HEK293T (cell line): ENCODE data around the gene LAMA3.

Source experiments
- CTCF ChIA-PET: fragments of 350-600 bp; formaldehyde crosslinking; extraction: SDS; loops from one replicate; lab custom pipeline; 2021; ENCODE audit warnings: antibody characterized with exemption, inconsistent platforms; lab: Yijun Ruan, JAX
- POLR2A ChIA-PET: fragments of 350-600 bp; formaldehyde crosslinking; extraction: SDS; loops from one replicate; lab custom pipeline; 2020; ENCODE audit warnings: antibody characterized with exemption, inconsistent platforms; lab: Yijun Ruan, JAX
- DNase-seq: peaks from one replicate; pipeline ENCODE4 v3.0.0; 2012; ENCODE audit warnings: mixed read lengths; ENCODE audit errors: extremely low spot score
- ARNT ChIP-seq: fragments of 450-650 bp; IDR thresholded peaks from 2 replicates; pipeline ENCODE4 v1.6.1; 2017; ENCODE audit warnings: mild to moderate bottlenecking
- BHLHE40 ChIP-seq: fragments of 450-650 bp; IDR thresholded peaks from 2 replicates; pipeline ENCODE4 v1.6.1; 2016; ENCODE audit warnings: mild to moderate bottlenecking, moderate library complexity, borderline replicate concordance
- CTBP1 ChIP-seq: fragments of 450-650 bp; IDR thresholded peaks from 2 replicates; pipeline ENCODE4 v1.6.1; 2016; ENCODE audit warnings: borderline replicate concordance
- ELF4 ChIP-seq: fragments of 450-650 bp; IDR thresholded peaks from 2 replicates; pipeline ENCODE4 v1.6.1; 2017; ENCODE audit warnings: antibody characterized with exemption
- FOXA1 ChIP-seq: fragments of 450-650 bp; IDR thresholded peaks from 2 replicates; pipeline ENCODE4 v1.6.1; 2016; ENCODE audit warnings: mild to moderate bottlenecking
- FOXK2 ChIP-seq: fragments of 450-650 bp; IDR thresholded peaks from 2 replicates; pipeline ENCODE4 v1.6.1; 2016; ENCODE audit warnings: mild to moderate bottlenecking
- FOXM1 ChIP-seq: fragments of 450-650 bp; IDR thresholded peaks from 2 replicates; pipeline ENCODE4 v1.6.1; 2017; ENCODE audit warnings: mild to moderate bottlenecking, borderline replicate concordance
- HDGF ChIP-seq: fragments of 450-650 bp; IDR thresholded peaks from 2 replicates; pipeline ENCODE4 v1.6.1; 2017; ENCODE audit warnings: antibody characterized with exemption, borderline replicate concordance
- L3MBTL2 ChIP-seq: fragments of 450-650 bp; conservative IDR thresholded peaks from 2 replicates; pipeline ENCODE4 v1.6.1; 2016; ENCODE audit warnings: mild to moderate bottlenecking
- LEF1 ChIP-seq: fragments of 450-650 bp; IDR thresholded peaks from 2 replicates; pipeline ENCODE4 v1.6.1; 2017; ENCODE audit warnings: mild to moderate bottlenecking, borderline replicate concordance
- NFRKB ChIP-seq: fragments of 450-650 bp; IDR thresholded peaks from 2 replicates; pipeline ENCODE4 v1.6.1; 2016; ENCODE audit warnings: mild to moderate bottlenecking, moderate library complexity
- PKNOX1 ChIP-seq: fragments of 450-650 bp; IDR thresholded peaks from 2 replicates; pipeline ENCODE4 v1.6.1; 2016
- SP1 ChIP-seq: fragments of 450-650 bp; IDR thresholded peaks from 2 replicates; pipeline ENCODE4 v1.6.1; 2017
- SUZ12 ChIP-seq: fragments of 450-650 bp; IDR thresholded peaks from 2 replicates; pipeline ENCODE4 v1.6.1; 2016; ENCODE audit warnings: mild to moderate bottlenecking
- TARDBP ChIP-seq: fragments of 450-650 bp; IDR thresholded peaks from 2 replicates; pipeline ENCODE4 v1.6.1; 2016
- ZNF384 ChIP-seq: fragments of 450-650 bp; IDR thresholded peaks from 2 replicates; pipeline ENCODE4 v1.6.1; 2016

Gene LAMA3

GRCh38 chr18:23701017-23701416 is 11.8 kb downstream of the LAMA3 start:
- TF ChIP-seq FOXM1 (no peak), SP1 (no peak), CTBP1 (no peak), ARNT (no peak), HDGF (no peak), TARDBP (no peak), FOXK2 (no peak), SUZ12 (no peak), LEF1 (no peak), BHLHE40 (no peak)
- DNase-seq = no peak
- ChIA-PET CTCF (interaction anchor here (0.5 kb wide), 1 partner anchor 83 kb away, joined by 5 read pairs; no protein-coding TSS in a partner anchor), POLR2A (no interaction called here)

DNA sequence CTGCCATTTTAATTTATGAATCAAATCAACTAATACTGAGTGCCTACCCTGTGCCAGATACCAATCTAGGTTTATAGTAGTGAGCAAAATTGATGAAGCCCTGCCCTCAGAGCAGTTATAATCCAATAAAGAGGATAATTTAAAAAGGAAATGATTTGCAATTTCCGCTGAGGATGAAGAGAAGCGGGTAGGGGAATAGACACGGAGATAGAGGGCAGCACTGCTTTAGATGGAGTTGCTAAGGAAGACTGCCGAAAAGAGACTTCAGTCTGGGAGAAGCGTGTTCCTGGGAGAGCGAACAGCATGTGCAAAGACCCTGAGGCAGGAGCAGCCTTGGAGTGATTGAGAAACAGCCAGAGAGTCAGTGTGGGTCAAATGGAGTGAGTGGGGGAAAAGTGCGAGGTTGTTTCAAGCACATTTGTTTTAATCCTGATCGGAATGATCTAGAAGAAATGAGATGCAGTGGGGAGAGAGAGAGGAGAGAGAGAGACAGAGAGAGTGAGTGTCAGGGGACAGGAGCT is 12.4 kb downstream of the LAMA3 start:
- ChIA-PET POLR2A (interaction anchor here (1.3 kb wide), 1 partner anchor 76 kb away, joined by 3 read pairs; no protein-coding TSS in a partner anchor), CTCF (interaction anchor here (3.5 kb wide), 1 partner anchor 76 kb away, joined by 24 read pairs; no protein-coding TSS in a partner anchor)
- no peak for DNase-seq
- TF ChIP-seq FOXA1 = no peak

- POLR2A ChIA-PET = interaction anchor here (0.9 to 1.6 kb wide), 4 partner anchors 75 to 436 kb away, joined by 3 to 6 read pairs (median 3); partner anchors contain the start of gene CABYR
- DNase-seq = no peak
- CTCF ChIA-PET = interaction anchor here (0.6 to 3.5 kb wide), 17 partner anchors 10 to 203 kb away, joined by 3 to 27 read pairs (median 5); no protein-coding TSS in a partner anchor
- TF ChIP-seq FOXK2 (no peak), HDGF (no peak), ZNF384 (no peak), LEF1 (no peak), SP1 (no peak), ARNT (no peak), L3MBTL2 (no peak)
Observed at GRCh38 chr18:23702606-23703005, 13.4 kb downstream of the LAMA3 start.

GRCh38 chr18:23703057-23703986 is 14.1 kb downstream of the LAMA3 start:
- DNase-seq = peak; percentile 66
- CTCF ChIA-PET = interaction anchor here (0.5 to 3.5 kb wide), 24 partner anchors 8 to 990 kb away, joined by 3 to 27 read pairs (median 4); no protein-coding TSS in a partner anchor
- POLR2A ChIA-PET = interaction anchor here (0.9 to 1.6 kb wide), 5 partner anchors 13 to 435 kb away, joined by 3 to 6 read pairs (median 3); partner anchors contain the start of gene CABYR
- no peak for TF ChIP-seq PKNOX1
- TF ChIP-seq FOXM1 = no peak
- TF ChIP-seq NFRKB = no peak
- TF ChIP-seq TARDBP = no peak
- TF ChIP-seq SUZ12 = no peak

DNA sequence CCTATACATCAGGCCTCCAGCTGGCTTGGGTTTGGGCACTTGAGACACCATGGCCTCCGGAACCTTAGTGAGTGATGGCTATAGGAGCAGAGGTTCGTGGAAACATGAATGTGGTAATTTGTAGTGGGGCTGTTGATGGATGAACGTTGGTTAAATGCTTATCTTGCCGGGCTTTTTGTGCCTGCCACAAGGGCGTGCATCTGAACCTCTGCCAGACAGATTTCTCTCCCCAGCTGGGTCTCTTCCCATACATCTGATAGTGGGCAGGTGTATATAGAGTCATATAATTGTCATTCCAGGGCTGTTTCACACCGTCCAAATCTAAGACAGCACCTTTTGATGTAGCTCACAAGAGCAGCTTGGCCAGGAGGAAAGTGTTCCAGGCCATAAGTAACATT is 14.7 kb downstream of the LAMA3 start:
- TF ChIP-seq ARNT = no peak
- TF ChIP-seq ZNF384 = no peak
- TF ChIP-seq CTBP1 = no peak
- TF ChIP-seq NFRKB = no peak
- TF ChIP-seq ELF4 = no peak
- TF ChIP-seq FOXK2 = no peak
- no peak for TF ChIP-seq L3MBTL2
- no peak for TF ChIP-seq PKNOX1
- TF ChIP-seq TARDBP = no peak
- TF ChIP-seq HDGF = no peak
- TF ChIP-seq FOXM1 = no peak
- TF ChIP-seq SP1 = no peak
- no peak for TF ChIP-seq SUZ12
- TF ChIP-seq LEF1 = no peak
- DNase-seq = no peak
- ChIA-PET CTCF (interaction anchor here (0.6 to 3.5 kb wide), 10 partner anchors 9 to 188 kb away, joined by 3 to 24 read pairs (median 6); no protein-coding TSS in a partner anchor), POLR2A (interaction anchor here (1.1 kb wide), 1 partner anchor 12 kb away, joined by 3 read pairs; no protein-coding TSS in a partner anchor)

- CTCF ChIA-PET = interaction anchor here (0.6 to 3.5 kb wide), 5 partner anchors 13 to 105 kb away, joined by 3 to 24 read pairs (median 9); no protein-coding TSS in a partner anchor
- POLR2A ChIA-PET = interaction anchor here (1.1 kb wide), 1 partner anchor 11 kb away, joined by 3 read pairs; no protein-coding TSS in a partner anchor
- TF ChIP-seq LEF1 = no peak
- TF ChIP-seq FOXA1 = no peak
- TF ChIP-seq PKNOX1 = no peak
- TF ChIP-seq TARDBP = no peak
- TF ChIP-seq ARNT = no peak
- TF ChIP-seq ZNF384 = no peak
- TF ChIP-seq CTBP1 = no peak
- no peak for TF ChIP-seq SUZ12
- DNase-seq = no peak
Observed at GRCh38 chr18:23704806-23705205, 15.6 kb downstream of the LAMA3 start.
